Vagina (tissue), 2 donors: ENCODE data around the gene PARD6G. TPM values are rescaled to one million over a fixed set of nuclear protein-coding genes. Genes with fewer than 3 reads are reported as not detected.

Source experiments
- DNase-seq, 2 donors: peaks; one replicate each; pipeline ENCODE4 v3.0.0-alpha.2; 2017; ENCODE audit errors: extremely low spot score in 2 of 2
- H3K27ac ChIP-seq: fragments of 200-600 bp; sonication (generic); one replicate; pipeline ENCODE4 v1.5.1; 2019
- H3K27me3 ChIP-seq: fragments of 200-600 bp; sonication (generic); one replicate; pipeline ENCODE4 v1.5.1; 2019
- H3K36me3 ChIP-seq, 2 donors: fragments of 200-600 bp; sonication (generic); one replicate each; pipeline ENCODE4 v1.5.1; 2017 to 2019
- H3K4me1 ChIP-seq: fragments of 200-600 bp; sonication (generic); one replicate; pipeline ENCODE4 v1.5.1; 2019
- H3K4me3 ChIP-seq, 2 donors: fragments of 200-600 bp; sonication (generic); 1 replicate in 1 of 2; 2 replicates in 1 of 2; pipeline ENCODE4 v1.5.1; 2016 to 2019
- H3K9me3 ChIP-seq: fragments of 200-600 bp; sonication (generic); one replicate; pipeline ENCODE4 v1.5.1; 2019
- CTCF ChIP-seq, 3 experiments: fragments of 450-650 bp in 2 of 3; fragments of 200-600 bp in 1 of 3; sonication (generic) in 1 of 3; IDR thresholded peaks; one replicate each; pipeline ENCODE4 v1.5.1; 2017 to 2019; ENCODE audit warnings: antibody characterized with exemption in 3 of 3, mild to moderate bottlenecking in 2 of 3, moderate library complexity in 2 of 3
- POLR2A ChIP-seq, 2 donors: fragments of 450-650 bp; IDR thresholded peaks; one replicate each; pipeline ENCODE4 v1.6.1; 2017; ENCODE audit warnings: antibody characterized with exemption in 2 of 2, mild to moderate bottlenecking in 2 of 2, moderate library complexity in 2 of 2
- POLR2AphosphoS5 ChIP-seq, 2 donors: sonication (generic); formaldehyde crosslinking; IDR thresholded peaks; one replicate each; pipeline ENCODE4 v1.9.0; 2017; ENCODE audit warnings: antibody characterized with exemption in 2 of 2, mild to moderate bottlenecking in 2 of 2, low read depth in 1 of 2; ENCODE audit not compliant: insufficient read depth in 1 of 2
- intact Hi-C: fragments of 100-400 bp; cut with DNase I; formaldehyde crosslinking; loops from one replicate; pipeline ENCODE4 v1.15.1; 2023
- total RNA-seq: library from RNA; depleted of rRNA; stranded (reverse); fragments of >200 nt; gene quantifications from one replicate; pipeline ENCODE4 v1.2.3, GENCODE V29; 2016

PARD6G gene
- total RNA-seq, 1 donor from 2014 or later: 32.7 TPM

GRCh38 chr18:80176334-80177073 is 70.8 kb downstream of the PARD6G start:
- Histone ChIP-seq H3K4me3 (no peak overlapping the region), H3K9me3 (no peaks in the 10 kb centered on the region), H3K27ac (no peak overlapping the region), H3K4me1 (peaks cover 55% of the 10 kb centered on the region), H3K36me3 (no peaks in the 10 kb centered on the region), H3K27me3 (no peaks in the 10 kb centered on the region)
- TF ChIP-seq CTCF (IDR thresholded peaks at IDR 0.05) (no peak), POLR2A (IDR thresholded peaks at IDR 0.05) (no peak), POLR2AphosphoS5 (IDR thresholded peaks at IDR 0.05; ENCODE audit: insufficient read depth in 1 of 2, low read depth in 1 of 2) (no peak)
- DNase-seq: no peak
- intact Hi-C loops: no loop called here

GRCh38 chr18:80175451-80176204 is 71.7 kb downstream of the PARD6G start:
- Histone ChIP-seq H3K4me3 (no peak overlapping the region), H3K4me1 (peaks cover 55% of the 10 kb centered on the region), H3K36me3 (no peaks in the 10 kb centered on the region), H3K9me3 (no peaks in the 10 kb centered on the region), H3K27me3 (no peaks in the 10 kb centered on the region), H3K27ac (no peak overlapping the region)
- no peak for TF ChIP-seq CTCF (IDR thresholded peaks at IDR 0.05)
- TF ChIP-seq POLR2AphosphoS5 (IDR thresholded peaks at IDR 0.05; ENCODE audit: insufficient read depth in 1 of 2, low read depth in 1 of 2): no peak
- no peak for TF ChIP-seq POLR2A (IDR thresholded peaks at IDR 0.05)
- no peak for DNase-seq
- intact Hi-C loops: no loop called here

- TF ChIP-seq POLR2AphosphoS5 (IDR thresholded peaks at IDR 0.05; ENCODE audit: insufficient read depth in 1 of 2, low read depth in 1 of 2) (no peak), POLR2A (IDR thresholded peaks at IDR 0.05) (no peak), CTCF (IDR thresholded peaks at IDR 0.05) (no peak)
- H3K27me3 ChIP-seq: no peaks in the 10 kb centered on the region
- intact Hi-C loops: no loop called here
- DNase-seq: no peak
- H3K36me3 ChIP-seq: no peaks in the 10 kb centered on the region
- no peak overlapping the region for H3K27ac ChIP-seq
- no peaks in the 10 kb centered on the region for H3K9me3 ChIP-seq
- H3K4me1 ChIP-seq: peaks cover 36% of the 10 kb centered on the region
- H3K4me3 ChIP-seq: no peak overlapping the region
These were observed 74.3 kb downstream of the PARD6G start for GRCh38 chr18:80173060-80173459.

GRCh38 chr18:80172056-80172455 is 75.3 kb downstream of the PARD6G start:
- TF ChIP-seq POLR2AphosphoS5 (IDR thresholded peaks at IDR 0.05; ENCODE audit: insufficient read depth in 1 of 2, low read depth in 1 of 2): no peak
- no peak for TF ChIP-seq POLR2A (IDR thresholded peaks at IDR 0.05)
- TF ChIP-seq CTCF (IDR thresholded peaks at IDR 0.05): no peak
- no peaks in the 10 kb centered on the region for H3K9me3 ChIP-seq
- intact Hi-C loops: no loop called here
- H3K4me3 ChIP-seq: no peak overlapping the region
- H3K36me3 ChIP-seq: no peaks in the 10 kb centered on the region
- DNase-seq: no peak
- no peak overlapping the region for H3K27ac ChIP-seq
- no peaks in the 10 kb centered on the region for H3K27me3 ChIP-seq
- H3K4me1 ChIP-seq: peaks cover 28% of the 10 kb centered on the region
